Activated naive CD8-positive, alpha-beta T cell treated with anti-CD3 and anti-CD28 coated beads, Interleukin-2, amount 10 ng/mL, durations not matched to agents 7 days and 5 days (primary cell): Measurements from ENCODE around the gene HSPA5. TPM values are rescaled to one million over a fixed set of nuclear protein-coding genes. Genes with fewer than 3 reads are reported as not detected.
"Not testable (repeated sequence)": the region's sequence is repeated elsewhere in the genome, so short reads cannot be mapped to it uniquely, and the experiment has no call there.

Experiments used
- ATAC-seq: fragments of 150-1000 bp; cut with Tn5 transposase; one replicate; pipeline ENCODE4 v1.10.0; 2021; ENCODE audit warnings: low read depth, moderate library complexity
- POLR2A ChIA-PET: fragments of 350-600 bp; sonication (Branson Sonifier 250); formaldehyde crosslinking; loops from one replicate; lab custom pipeline; 2021; ENCODE audit warnings: antibody characterized with exemption; lab: Charles Lee
- DNase-seq: peaks from one replicate; pipeline ENCODE4 v3.0.0; 2021
- H3K27ac Mint-ChIP-seq: one replicate; pipeline ENCODE4 v1.8.0; 2022; ENCODE audit warnings: mild to moderate bottlenecking, mixed read lengths
- H3K27me3 Mint-ChIP-seq: one replicate; pipeline ENCODE4 v1.8.0; 2022; ENCODE audit warnings: mild to moderate bottlenecking, moderate library complexity, mixed read lengths
- H3K36me3 Mint-ChIP-seq: one replicate; pipeline ENCODE4 v1.8.0; 2021; ENCODE audit warnings: mild to moderate bottlenecking, mixed read lengths
- H3K4me1 Mint-ChIP-seq: one replicate; pipeline ENCODE4 v1.8.0; 2021; ENCODE audit warnings: mixed read lengths
- H3K4me3 Mint-ChIP-seq: one replicate; pipeline ENCODE4 v1.8.0; 2022; ENCODE audit warnings: mild to moderate bottlenecking, moderate library complexity, mixed read lengths
- H3K9me3 Mint-ChIP-seq: one replicate; pipeline ENCODE4 v1.8.0; 2021; ENCODE audit warnings: mixed read lengths
- total RNA-seq, 2 experiments: library from RNA; stranded (reverse); gene quantifications; one replicate each; pipeline ENCODE4 v1.2.3, GENCODE V29; 2021

HSPA5 gene
- total RNA-seq, 2 experiments from 2014 or later: 77.4 to 81.3 TPM

- no peak for ATAC-seq
- peak overlapping the region; percentile 99 for H3K4me3 Mint-ChIP-seq
These were observed 2.2 kb downstream of the HSPA5 start for GRCh38 chr9:125238915-125239446.

DNA sequence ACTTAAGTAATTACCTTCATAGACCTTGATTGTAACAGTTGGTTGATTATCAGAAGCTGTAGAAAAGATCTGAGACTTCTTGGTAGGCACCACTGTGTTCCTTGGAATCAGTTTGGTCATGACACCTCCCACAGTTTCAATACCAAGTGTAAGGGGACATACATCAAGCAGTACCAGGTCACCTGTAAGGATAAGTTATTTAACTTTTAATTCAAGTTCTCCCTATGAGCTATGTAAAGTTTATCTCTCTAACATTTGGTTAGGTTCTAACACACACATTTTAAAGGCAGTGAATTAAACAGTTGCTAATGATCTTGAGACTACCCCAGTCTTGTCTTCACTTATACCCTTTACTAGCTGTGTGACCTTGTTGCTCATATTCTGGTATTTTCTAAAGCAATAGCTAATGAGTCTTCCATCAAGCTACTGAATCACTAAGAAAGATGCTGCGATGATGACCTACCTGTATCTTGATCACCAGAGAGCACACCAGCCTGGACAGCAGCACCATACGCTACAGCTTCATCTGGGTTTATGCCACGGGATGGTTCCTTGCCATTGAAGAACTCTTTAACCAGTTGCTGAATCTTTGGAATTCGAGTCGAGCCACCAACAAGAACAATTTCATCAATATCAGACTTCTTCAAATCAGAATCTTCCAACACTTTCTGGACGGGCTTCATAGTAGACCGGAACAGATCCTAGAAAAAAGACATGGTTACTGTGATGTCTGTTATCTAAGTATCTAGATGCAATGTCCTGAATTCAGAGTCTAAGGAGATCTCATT, 2.8 kb downstream of the HSPA5 start:
- Mint-ChIP-seq H3K4me1 (peaks cover 38% of the 10 kb centered on the region), H3K36me3 (peaks cover 44% of the 10 kb centered on the region), H3K27ac (peak overlapping the region; percentile 76), H3K4me3 (peak overlapping the region; percentile 99), H3K9me3 (no peaks in the 10 kb centered on the region), H3K27me3 (no peaks in the 10 kb centered on the region)
- POLR2A ChIA-PET: interaction anchor here (1.2 kb wide), 1 partner anchor 23 kb away, joined by 3 read pairs; the partner anchor contains the start of gene GAPVD1
- DNase-seq (no peak), ATAC-seq (no peak)

More at GRCh38 chr9:125238915-125239446, 2.2 kb downstream of the HSPA5 start:
- no peak for DNase-seq
- H3K36me3 Mint-ChIP-seq: peaks cover 40% of the 10 kb centered on the region
- H3K9me3 Mint-ChIP-seq: no peaks in the 10 kb centered on the region
- H3K4me1 Mint-ChIP-seq: peaks cover 38% of the 10 kb centered on the region
- H3K27me3 Mint-ChIP-seq: no peaks in the 10 kb centered on the region
- peak overlapping the region; percentile 76 for H3K27ac Mint-ChIP-seq
- POLR2A ChIA-PET: interaction anchor here (0.6 to 1.2 kb wide), 2 partner anchors 22 to 35 kb away, joined by 3 read pairs; partner anchors contain the start of gene GAPVD1

DNA sequence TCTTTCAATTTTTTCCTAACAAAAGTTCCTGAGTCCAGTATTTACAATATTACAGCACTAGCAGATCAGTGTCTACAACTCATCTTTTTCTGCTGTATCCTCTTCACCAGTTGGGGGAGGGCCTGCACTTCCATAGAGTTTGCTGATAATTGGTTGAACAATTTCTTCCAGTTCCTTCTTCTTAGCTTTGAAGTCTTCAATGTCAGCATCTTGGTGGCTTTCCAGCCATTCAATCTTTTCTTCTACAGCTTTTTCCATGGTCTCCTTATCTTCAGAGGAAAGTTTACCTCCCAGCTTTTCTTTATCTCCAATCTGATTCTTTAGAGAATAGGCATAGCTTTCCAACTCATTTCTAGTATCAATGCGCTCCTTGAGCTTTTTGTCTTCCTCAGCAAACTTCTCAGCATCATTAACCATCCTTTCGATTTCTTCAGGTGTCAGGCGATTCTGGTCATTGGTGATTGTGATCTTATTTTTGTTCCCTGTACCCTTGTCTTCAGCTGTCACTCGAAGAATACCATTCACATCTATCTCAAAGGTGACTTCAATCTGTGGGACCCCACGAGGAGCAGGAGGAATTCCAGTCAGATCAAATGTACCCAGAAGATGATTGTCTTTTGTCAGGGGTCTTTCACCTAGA, 4.5 kb downstream of the HSPA5 start:
- peaks cover 34% of the 10 kb centered on the region for H3K4me1 Mint-ChIP-seq
- ATAC-seq, H3K27me3 Mint-ChIP-seq, DNase-seq, H3K9me3 Mint-ChIP-seq: not testable (repeated sequence)
- peaks cover 45% of the 10 kb centered on the region for H3K36me3 Mint-ChIP-seq
- peak overlapping the region; percentile 55 for H3K4me3 Mint-ChIP-seq
- peak overlapping the region; percentile 42 for H3K27ac Mint-ChIP-seq
- POLR2A ChIA-PET: interaction anchor here (1.1 kb wide), 1 partner anchor 41 kb away, joined by 3 read pairs; no protein-coding TSS in a partner anchor

GRCh38 chr9:125235804-125236519, 5.2 kb downstream of the HSPA5 start:
- Mint-ChIP-seq H3K27me3 (no peaks in the 10 kb centered on the region), H3K36me3 (peaks cover 42% of the 10 kb centered on the region), H3K4me1 (peaks cover 34% of the 10 kb centered on the region), H3K4me3 (peak overlapping the region; percentile 55), H3K9me3 (no peaks in the 10 kb centered on the region), H3K27ac (peak overlapping the region; percentile 42)
- DNase-seq (no peak), ATAC-seq (no peak)
- POLR2A ChIA-PET: no interaction called here

DNA sequence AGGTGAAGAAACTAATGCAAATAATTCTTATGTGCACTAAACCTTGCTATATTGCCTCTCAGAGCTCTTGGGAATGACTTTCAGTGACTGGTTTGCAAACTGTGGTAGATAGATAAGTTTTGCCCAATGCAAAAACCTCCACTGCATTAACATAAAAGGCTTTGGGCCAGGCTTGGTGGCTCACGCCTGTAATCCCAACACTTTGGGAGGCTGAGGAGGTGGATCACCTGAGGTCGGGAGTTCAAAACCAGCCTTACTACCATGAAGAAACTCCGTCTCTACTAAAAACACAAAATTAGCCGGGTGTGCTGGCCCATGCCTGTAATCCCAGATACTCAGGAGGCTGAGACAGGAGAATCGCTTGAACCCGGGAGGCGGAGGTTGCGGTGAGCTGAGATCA, 7.0 kb downstream of the HSPA5 start:
- H3K27me3 Mint-ChIP-seq, H3K4me3 Mint-ChIP-seq, DNase-seq, H3K9me3 Mint-ChIP-seq, POLR2A ChIA-PET, H3K27ac Mint-ChIP-seq, ATAC-seq: not testable (repeated sequence)
- peaks cover 31% of the 10 kb centered on the region for H3K4me1 Mint-ChIP-seq
- H3K36me3 Mint-ChIP-seq: peaks cover 39% of the 10 kb centered on the region

- Mint-ChIP-seq H3K4me3 (no peak overlapping the region), H3K27me3 (no peaks in the 10 kb centered on the region), H3K9me3 (no peaks in the 10 kb centered on the region), H3K27ac (no peak overlapping the region), H3K36me3 (peaks cover 35% of the 10 kb centered on the region), H3K4me1 (peaks cover 26% of the 10 kb centered on the region)
- POLR2A ChIA-PET: no interaction called here
- no peak for DNase-seq
- no peak for ATAC-seq
These were observed 7.5 kb downstream of the HSPA5 start for GRCh38 chr9:125233678-125234077.

DNA sequence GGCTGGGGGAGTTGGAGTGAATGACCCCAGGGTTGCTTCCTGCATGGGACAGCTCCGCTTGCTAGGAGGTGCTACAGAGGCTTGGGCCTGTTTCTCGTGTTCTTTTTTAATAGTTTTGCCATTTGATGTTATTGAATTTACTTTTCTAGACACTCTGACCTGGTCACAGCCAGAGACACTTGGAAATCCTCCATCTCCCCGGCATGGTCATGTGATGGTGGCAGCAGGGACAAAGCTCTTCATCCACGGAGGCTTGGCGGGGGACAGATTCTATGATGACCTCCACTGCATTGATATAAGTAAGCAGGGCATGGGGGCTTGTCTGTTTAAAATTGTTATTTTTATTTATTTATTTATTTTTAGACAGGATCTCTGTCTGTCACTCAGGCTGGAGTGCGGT, 13.4 kb downstream of the HSPA5 start:
- ATAC-seq: no peak
- no peaks in the 10 kb centered on the region for H3K9me3 Mint-ChIP-seq

GRCh38 chr9:125224858-125225257, 16.3 kb downstream of the HSPA5 start:
- H3K36me3 Mint-ChIP-seq, H3K9me3 Mint-ChIP-seq, H3K27me3 Mint-ChIP-seq, ATAC-seq, H3K27ac Mint-ChIP-seq, H3K4me3 Mint-ChIP-seq, POLR2A ChIA-PET, H3K4me1 Mint-ChIP-seq, DNase-seq: not testable (repeated sequence)

More for the DNA sequence above, 13.4 kb downstream of the HSPA5 start:
- no peak overlapping the region for H3K27ac Mint-ChIP-seq
- DNase-seq: no peak
- POLR2A ChIA-PET: no interaction called here
- H3K4me1 Mint-ChIP-seq: no peaks in the 10 kb centered on the region
- H3K4me3 Mint-ChIP-seq: no peak overlapping the region
- H3K27me3 Mint-ChIP-seq: no peaks in the 10 kb centered on the region
- H3K36me3 Mint-ChIP-seq: peaks cover 5% of the 10 kb centered on the region

DNA sequence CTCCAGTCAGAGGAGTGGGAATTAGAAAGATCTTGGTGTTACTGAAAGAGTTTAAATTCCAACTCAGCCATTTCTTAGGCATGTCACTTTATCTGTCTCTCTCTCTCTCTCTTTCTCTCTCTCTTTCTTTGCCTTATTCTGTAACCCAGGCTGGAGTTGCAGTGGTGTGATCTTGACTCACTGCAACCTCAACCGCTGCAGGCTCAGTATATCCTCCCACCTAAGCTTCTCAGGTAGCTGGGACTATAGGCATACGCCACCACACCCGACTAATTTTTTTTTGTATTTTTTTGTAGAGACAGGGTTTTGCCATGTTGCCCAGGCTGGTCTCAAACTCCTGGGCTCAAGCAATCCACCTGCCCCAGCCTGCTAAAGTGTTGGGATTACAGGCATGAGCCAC, 22.5 kb downstream of the HSPA5 start:
- H3K36me3 Mint-ChIP-seq: peaks cover 6% of the 10 kb centered on the region
- H3K4me1 Mint-ChIP-seq: no peaks in the 10 kb centered on the region
- H3K27ac Mint-ChIP-seq: no peak overlapping the region
- H3K4me3 Mint-ChIP-seq: no peak overlapping the region
- H3K27me3 Mint-ChIP-seq: no peaks in the 10 kb centered on the region
- DNase-seq: no peak
- H3K9me3 Mint-ChIP-seq: no peaks in the 10 kb centered on the region
- ATAC-seq: no peak
- POLR2A ChIA-PET: interaction anchor here (0.6 kb wide), 1 partner anchor 64 kb away, joined by 4 read pairs; no protein-coding TSS in a partner anchor

- Mint-ChIP-seq H3K27me3 (no peaks in the 10 kb centered on the region), H3K36me3 (peaks cover 15% of the 10 kb centered on the region), H3K9me3 (no peaks in the 10 kb centered on the region), H3K4me1 (no peaks in the 10 kb centered on the region), H3K4me3 (no peak overlapping the region), H3K27ac (no peak overlapping the region)
- DNase-seq (no peak), ATAC-seq (no peak)
- POLR2A ChIA-PET: no interaction called here
These were observed 27.0 kb downstream of the HSPA5 start for GRCh38 chr9:125214186-125214585.

DNA sequence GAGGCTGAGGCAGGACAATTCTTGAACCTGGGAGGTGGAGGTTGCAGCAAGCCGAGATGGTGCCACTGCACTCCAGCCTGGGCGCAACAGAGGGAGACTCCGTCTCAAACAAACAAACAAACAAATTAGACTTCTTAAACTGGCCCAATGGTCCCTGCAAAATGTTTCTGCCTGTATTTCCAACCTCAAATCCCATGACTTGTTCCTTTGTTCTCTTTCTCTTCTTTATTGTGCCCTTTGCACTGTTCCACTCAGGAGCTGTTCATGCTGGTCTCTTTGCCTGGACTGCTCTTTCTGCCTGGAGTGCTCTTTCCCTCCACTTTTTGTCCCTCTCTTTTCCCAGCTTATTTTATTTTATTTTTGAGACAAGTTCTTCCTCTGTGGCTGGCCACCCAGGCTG, 36.7 kb downstream of the HSPA5 start:
- POLR2A ChIA-PET: interaction anchor here (0.8 kb wide), 1 partner anchor 10 kb away, joined by 6 read pairs; no protein-coding TSS in a partner anchor
- no peak for DNase-seq
- H3K9me3 Mint-ChIP-seq: no peaks in the 10 kb centered on the region
- no peak for ATAC-seq
- peaks cover 9% of the 10 kb centered on the region for H3K4me1 Mint-ChIP-seq
- no peak overlapping the region for H3K27ac Mint-ChIP-seq
- H3K4me3 Mint-ChIP-seq: no peak overlapping the region
- H3K27me3 Mint-ChIP-seq: no peaks in the 10 kb centered on the region
- H3K36me3 Mint-ChIP-seq: peaks cover 15% of the 10 kb centered on the region

- ATAC-seq (no peak), DNase-seq (no peak)
- H3K4me3 Mint-ChIP-seq: no peak overlapping the region
- peaks cover 11% of the 10 kb centered on the region for H3K36me3 Mint-ChIP-seq
- H3K4me1 Mint-ChIP-seq: peaks cover 10% of the 10 kb centered on the region
- POLR2A ChIA-PET: interaction anchor here (0.7 kb wide), 1 partner anchor 36 kb away, joined by 3 read pairs; no protein-coding TSS in a partner anchor
- H3K9me3 Mint-ChIP-seq: no peaks in the 10 kb centered on the region
- no peaks in the 10 kb centered on the region for H3K27me3 Mint-ChIP-seq
- no peak overlapping the region for H3K27ac Mint-ChIP-seq
These were observed 38.1 kb downstream of the HSPA5 start for GRCh38 chr9:125202846-125203618.
